Non-pigmented ciliary epithelial cell (primary cell): ENCODE results near the gene GMDS.

ENCODE experiments used
- DNase-seq: peaks from one replicate; pipeline ENCODE4 v3.0.0-alpha.2; 2010; ENCODE audit warnings: low read depth

Gene GMDS

GRCh38 chr6:1624058-1624850, 621.2 kb downstream of the GMDS start:
- DNase-seq, result no peak

- no peak for DNase-seq
These were observed 621.7 kb downstream of the GMDS start for GRCh38 chr6:1623769-1624057.

GRCh38 chr6:1622851-1623768, 622.3 kb downstream of the GMDS start:
- DNase-seq, result no peak

GRCh38 chr6:1622220-1622850, 623.1 kb downstream of the GMDS start:
- no peak for DNase-seq

GRCh38 chr6:1621070-1621701, 624.2 kb downstream of the GMDS start:
- DNase-seq, result no peak

- no peak for DNase-seq
These were observed 624.8 kb downstream of the GMDS start for GRCh38 chr6:1620504-1621069.

GRCh38 chr6:1619673-1620503, 625.5 kb downstream of the GMDS start:
- DNase-seq, result no peak

GRCh38 chr6:1619098-1619672, 626.2 kb downstream of the GMDS start:
- no peak for DNase-seq

GRCh38 chr6:1618311-1619097, 626.9 kb downstream of the GMDS start:
- no peak for DNase-seq

GRCh38 chr6:1617466-1618310, 627.7 kb downstream of the GMDS start:
- DNase-seq, result no peak

- no peak for DNase-seq
These were observed 628.5 kb downstream of the GMDS start for GRCh38 chr6:1616701-1617463.

GRCh38 chr6:1615853-1616420, 629.5 kb downstream of the GMDS start:
- DNase-seq, result no peak

- no peak for DNase-seq
These were observed 630.1 kb downstream of the GMDS start for GRCh38 chr6:1615151-1615852.

- no peak for DNase-seq
These were observed 630.8 kb downstream of the GMDS start for GRCh38 chr6:1614448-1615150.

GRCh38 chr6:1613688-1614447, 631.5 kb downstream of the GMDS start:
- no peak for DNase-seq

GRCh38 chr6:1613346-1613687, 632.1 kb downstream of the GMDS start:
- no peak for DNase-seq
